Right atrium auricular region (tissue), 2 donors: ENCODE results near the gene RNLS. TPM values are rescaled to one million over a fixed set of nuclear protein-coding genes. Genes with fewer than 3 reads are reported as not detected.
A peak's percentile ranks its signal among the peaks of the same experiment; 100 is the strongest.

Experiments used
- DNase-seq: peaks from one replicate; pipeline ENCODE4 v3.0.0-alpha.2; 2019; ENCODE audit warnings: low spot score
- H3K27ac ChIP-seq, 2 donors: fragments of 200-600 bp; sonication (generic); 1 replicate in 1 of 2; 2 replicates in 1 of 2; pipeline ENCODE4 v1.5.1; 2016 to 2019
- H3K27me3 ChIP-seq, 2 donors: fragments of 200-600 bp; sonication (generic); one replicate each; pipeline versions ENCODE4 v1.5.1 to v1.6.0; 2017 to 2019
- H3K36me3 ChIP-seq: fragments of 200-600 bp; sonication (generic); one replicate; pipeline ENCODE4 v1.5.1; 2016
- H3K4me1 ChIP-seq, 2 donors: fragments of 200-600 bp; sonication (generic); one replicate each; pipeline versions ENCODE4 v1.5.1 to v1.6.0; 2017 to 2019
- H3K4me3 ChIP-seq, 2 donors: fragments of 200-600 bp; sonication (generic); 1 replicate in 1 of 2; 2 replicates in 1 of 2; pipeline ENCODE4 v1.5.1; 2017 to 2019; ENCODE audit warnings: mild to moderate bottlenecking in 1 of 2, moderate library complexity in 1 of 2
- H3K9me3 ChIP-seq, 2 donors: fragments of 200-600 bp; sonication (generic); one replicate each; pipeline ENCODE4 v1.5.1; 2019
- CTCF ChIP-seq, 2 donors: fragments of 200-600 bp; sonication (generic); IDR thresholded peaks; one replicate each; pipeline ENCODE4 v1.5.1; 2019; ENCODE audit warnings: antibody characterized with exemption in 2 of 2
- total RNA-seq, 2 donors: library from RNA; depleted of rRNA; stranded (reverse); fragments of >200 nt; gene quantifications; one replicate each; pipeline ENCODE4 v1.1.0, GENCODE V29; 2016

The RNLS gene
- total RNA-seq, 2 donors from 2014 or later, result 14.9 to 26.8 TPM

GRCh38 chr10:88617772-88618300, 34.7 kb upstream of the RNLS start:
- Histone ChIP-seq H3K4me1 (no peaks in the 10 kb centered on the region), H3K27ac (no peak overlapping the region), H3K9me3 (peaks cover 0 to 9% of the 10 kb centered on the region in 2 donors), H3K27me3 (no peaks in the 10 kb centered on the region), H3K36me3 (no peaks in the 10 kb centered on the region), H3K4me3 (no peak overlapping the region)
- DNase-seq, result no peak
- no peak for TF ChIP-seq CTCF (IDR thresholded peaks at IDR 0.05)

DNA sequence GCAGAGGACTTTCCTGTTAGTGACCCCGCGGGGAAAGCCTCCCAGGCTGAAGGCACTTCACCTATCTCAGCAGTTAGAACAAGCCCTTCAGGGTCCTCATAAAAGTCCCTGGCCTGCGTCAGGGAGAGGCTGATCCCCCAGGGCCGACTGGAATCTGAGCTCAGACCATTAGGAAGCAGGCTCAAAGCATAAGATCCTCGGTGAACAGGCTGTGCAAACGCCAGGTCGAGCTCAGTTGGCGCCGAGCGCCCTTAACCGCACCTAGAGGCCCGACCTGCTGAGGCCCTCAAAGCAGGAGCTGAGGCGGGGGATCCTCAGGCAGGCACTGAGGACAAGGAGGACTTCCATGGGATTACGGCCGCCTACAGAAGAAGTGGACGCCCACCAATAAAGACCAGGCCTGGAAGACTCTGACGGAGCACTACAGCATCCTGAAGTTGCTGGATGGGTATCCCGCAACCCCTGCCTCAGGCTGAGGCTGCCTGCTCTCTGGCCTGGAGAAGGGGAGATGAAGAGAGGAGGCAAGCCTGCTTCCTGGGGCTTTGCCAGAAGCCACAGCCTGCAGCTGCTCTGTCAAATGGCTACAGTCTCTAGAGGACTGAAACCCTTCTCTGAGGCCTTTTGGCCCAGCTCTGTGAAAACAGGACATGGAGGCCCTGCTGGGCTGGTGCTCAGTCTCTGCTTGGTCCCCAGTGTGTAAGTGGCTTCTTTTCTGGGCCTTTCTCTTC, 33.3 kb upstream of the RNLS start:
- Histone ChIP-seq H3K9me3 (peaks cover 0 to 9% of the 10 kb centered on the region in 2 donors), H3K27me3 (no peaks in the 10 kb centered on the region), H3K27ac (peak overlapping the region in 1 of 2 donors; percentile 16), H3K4me1 (no peaks in the 10 kb centered on the region), H3K36me3 (no peaks in the 10 kb centered on the region), H3K4me3 (no peak overlapping the region)
- no peak for TF ChIP-seq CTCF (IDR thresholded peaks at IDR 0.05)
- no peak for DNase-seq

- H3K9me3 ChIP-seq, result no peaks in the 10 kb centered on the region
- no peaks in the 10 kb centered on the region for H3K4me1 ChIP-seq
- no peak overlapping the region for H3K27ac ChIP-seq
- H3K4me3 ChIP-seq, result no peak overlapping the region
- no peaks in the 10 kb centered on the region for H3K27me3 ChIP-seq
- no peak for TF ChIP-seq CTCF (IDR thresholded peaks at IDR 0.05)
- H3K36me3 ChIP-seq, result no peaks in the 10 kb centered on the region
- no peak for DNase-seq
Observed at GRCh38 chr10:88608780-88609179, 25.7 kb upstream of the RNLS start.

- Histone ChIP-seq H3K27ac (no peak overlapping the region), H3K4me1 (no peaks in the 10 kb centered on the region), H3K9me3 (no peaks in the 10 kb centered on the region), H3K36me3 (no peaks in the 10 kb centered on the region), H3K27me3 (no peaks in the 10 kb centered on the region), H3K4me3 (no peak overlapping the region)
- no peak for DNase-seq
- no peak for TF ChIP-seq CTCF (IDR thresholded peaks at IDR 0.05)
Observed at GRCh38 chr10:88608052-88608732, 25.1 kb upstream of the RNLS start.

GRCh38 chr10:88598055-88598454, 14.9 kb upstream of the RNLS start:
- Histone ChIP-seq H3K27ac (no peak overlapping the region), H3K4me3 (no peak overlapping the region), H3K4me1 (no peaks in the 10 kb centered on the region), H3K27me3 (no peaks in the 10 kb centered on the region), H3K9me3 (no peaks in the 10 kb centered on the region), H3K36me3 (no peaks in the 10 kb centered on the region)
- DNase-seq, result no peak
- no peak for TF ChIP-seq CTCF (IDR thresholded peaks at IDR 0.05)
